CD4-positive, alpha-beta memory T cell (primary cell): ENCODE data around the gene EDDM13. TPM values are rescaled to one million over a fixed set of nuclear protein-coding genes. Genes with fewer than 3 reads are reported as not detected.
"Not testable (repeated sequence)": the region's sequence is repeated elsewhere in the genome, so short reads cannot be mapped to it uniquely, and the experiment has no call there.

Experiments used
- CTCF ChIA-PET: fragments of 350-600 bp; sonication (Branson Sonifier 250); formaldehyde crosslinking; loops from one replicate; lab custom pipeline; 2021; ENCODE audit warnings: inconsistent platforms; ENCODE audit not compliant: partially characterized antibody; lab: Charles Lee
- POLR2A ChIA-PET: fragments of 350-600 bp; sonication (Branson Sonifier 250); formaldehyde crosslinking; loops from one replicate; lab custom pipeline; 2021; ENCODE audit not compliant: partially characterized antibody; lab: Charles Lee
- DNase-seq, 5 donors: peaks; one replicate each; pipeline versions ENCODE4 v3.0.0 to v3.0.0-alpha.2; 2020 to 2022; ENCODE audit warnings: mixed read lengths in 1 of 5
- H3K27ac ChIP-seq: one replicate; pipeline ENCODE4 v1.7.0; 2013; ENCODE audit warnings: low read depth, low read length
- H3K27me3 ChIP-seq: 2 replicates; pipeline ENCODE4 v1.7.0; 2013; ENCODE audit warnings: mild to moderate bottlenecking, low read length, moderate library complexity; ENCODE audit not compliant: insufficient read depth
- H3K36me3 ChIP-seq: 2 replicates; pipeline ENCODE4 v1.7.0; 2013; ENCODE audit warnings: mild to moderate bottlenecking, low read length, moderate library complexity; ENCODE audit not compliant: insufficient read depth
- H3K4me1 ChIP-seq: 2 replicates; pipeline ENCODE4 v1.7.0; 2013; ENCODE audit warnings: mild to moderate bottlenecking, low read length, moderate library complexity; ENCODE audit not compliant: insufficient read depth
- H3K4me3 ChIP-seq, 2 donors: one replicate each; pipeline ENCODE4 v1.7.0; 2013; ENCODE audit warnings: low read length in 2 of 2, mild to moderate bottlenecking in 1 of 2
- H3K9me3 ChIP-seq, 2 donors: one replicate each; pipeline ENCODE4 v1.7.0; 2013; ENCODE audit warnings: low read length in 2 of 2, control low read depth in 1 of 2; ENCODE audit not compliant: control insufficient read depth in 1 of 2
- H3K27ac Mint-ChIP-seq, 7 donors: one replicate each; pipeline ENCODE4 v1.8.0; 2020 to 2021; ENCODE audit warnings: mixed read lengths in 7 of 7, mild to moderate bottlenecking in 6 of 7, inconsistent platforms in 3 of 7, moderate library complexity in 3 of 7
- H3K27me3 Mint-ChIP-seq, 2 donors: one replicate each; pipeline ENCODE4 v1.8.0; 2020 to 2021; ENCODE audit warnings: mixed read lengths in 2 of 2
- H3K36me3 Mint-ChIP-seq, 2 donors: one replicate each; pipeline ENCODE4 v1.8.0; 2020 to 2021; ENCODE audit warnings: mixed read lengths in 2 of 2, inconsistent platforms in 1 of 2, mild to moderate bottlenecking in 1 of 2
- H3K4me1 Mint-ChIP-seq, 4 donors: one replicate each; pipeline ENCODE4 v1.8.0; 2020 to 2021; ENCODE audit warnings: mixed read lengths in 4 of 4, mild to moderate bottlenecking in 1 of 4
- H3K4me3 Mint-ChIP-seq, 8 donors: one replicate each; pipeline ENCODE4 v1.8.0; 2020 to 2021; ENCODE audit warnings: mixed read lengths in 8 of 8, mild to moderate bottlenecking in 7 of 8, moderate library complexity in 6 of 8, inconsistent platforms in 3 of 8
- H3K9me3 Mint-ChIP-seq, 8 donors: one replicate each; pipeline ENCODE4 v1.8.0; 2020 to 2021; ENCODE audit warnings: mixed read lengths in 8 of 8, mild to moderate bottlenecking in 5 of 8, inconsistent platforms in 3 of 8, moderate library complexity in 1 of 8
- intact Hi-C: fragments of 100-400 bp; cut with micrococcal nuclease; formaldehyde crosslinking; loops from one replicate; pipeline ENCODE4 v1.15.1; 2023
- polyA plus RNA-seq, 2 donors: library from polyadenylated mRNA; unstranded; fragments of 300-500 nt; fragmentation: Illumina TruSeq; gene quantifications; one replicate each; pipeline ENCODE4 v1.2.3, GENCODE V29; 2021
- total RNA-seq, 2 experiments: library from RNA; stranded (reverse); gene quantifications; one replicate each; pipeline ENCODE4 v1.2.3, GENCODE V29; 2021

Gene EDDM13
- total and polyA plus RNA-seq, 4 experiments from 2014 or later, result 1.6 TPM; not detected in 3

GRCh38 chr19:56252699-56253422, 19.7 kb upstream of the EDDM13 start:
- Mint-ChIP-seq H3K4me3 (peak overlapping the region in 1 of 8 donors; percentile 67), H3K27ac (peak overlapping the region in 1 of 7 donors; percentile 49), H3K36me3 (no peaks in the 10 kb centered on the region), H3K4me1 (peaks cover 0 to 3% (median 0%) of the 10 kb centered on the region in 4 donors), H3K27me3 (peaks cover 0 to 2% of the 10 kb centered on the region in 2 donors), H3K9me3 (peaks cover 0 to 4% (median 0%) of the 10 kb centered on the region in 8 donors)
- Histone ChIP-seq H3K27me3 (no peaks in the 10 kb centered on the region), H3K4me1 (no peaks in the 10 kb centered on the region), H3K9me3 (no peaks in the 10 kb centered on the region), H3K36me3 (no peaks in the 10 kb centered on the region), H3K4me3 (no peak overlapping the region), H3K27ac (no peak overlapping the region)
- ChIA-PET POLR2A (interaction anchor here (1.5 kb wide), 1 partner anchor 81 kb away, joined by 3 read pairs; no protein-coding TSS in a partner anchor), CTCF (interaction anchor here (0.8 to 5.3 kb wide), 15 partner anchors 13 to 187 kb away, joined by 3 to 78 read pairs (median 5); no protein-coding TSS in a partner anchor)
- peak; percentile 50 to 69 (median 53) for DNase-seq
- intact Hi-C loops, result loop anchor here (1.0 to 5.0 kb wide), 3 partner anchors 80 to 186 kb away; no protein-coding TSS in a partner anchor

- Mint-ChIP-seq H3K4me3 (no peak overlapping the region), H3K4me1 (peaks cover 0 to 3% (median 0%) of the 10 kb centered on the region in 4 donors), H3K9me3 (peaks cover 0 to 4% (median 0%) of the 10 kb centered on the region in 8 donors), H3K36me3 (no peaks in the 10 kb centered on the region), H3K27me3 (peaks cover 0 to 2% of the 10 kb centered on the region in 2 donors), H3K27ac (peak overlapping the region in 1 of 7 donors; percentile 49)
- H3K36me3 ChIP-seq, result no peaks in the 10 kb centered on the region
- ChIA-PET POLR2A (interaction anchor here (1.5 kb wide), 1 partner anchor 80 kb away, joined by 3 read pairs; no protein-coding TSS in a partner anchor), CTCF (interaction anchor here (0.6 to 5.3 kb wide), 16 partner anchors 12 to 847 kb away, joined by 3 to 78 read pairs (median 4); partner anchors contain the start of gene EDDM13)
- H3K27me3 ChIP-seq, result no peaks in the 10 kb centered on the region
- DNase-seq, result peak in 4 of 5 donors; percentile 24 to 37 (median 34)
- H3K4me1 ChIP-seq, result no peaks in the 10 kb centered on the region
- no peaks in the 10 kb centered on the region for H3K9me3 ChIP-seq
- no peak overlapping the region for H3K27ac ChIP-seq
- H3K4me3 ChIP-seq, result no peak overlapping the region
- intact Hi-C loops, result loop anchor here (1.0 to 5.0 kb wide), 3 partner anchors 80 to 186 kb away; no protein-coding TSS in a partner anchor
Observed at GRCh38 chr19:56253737-56254136, 18.8 kb upstream of the EDDM13 start.

- Mint-ChIP-seq H3K36me3 (peaks cover 0 to 4% of the 10 kb centered on the region in 2 donors), H3K4me3 (no peak overlapping the region), H3K27ac (peak overlapping the region in 1 of 7 donors; percentile 7), H3K9me3 (no peaks in the 10 kb centered on the region), H3K27me3 (peaks cover 0 to 2% of the 10 kb centered on the region in 2 donors), H3K4me1 (peaks cover 0 to 3% (median 0%) of the 10 kb centered on the region in 4 donors)
- intact Hi-C loops, result no loop called here
- H3K27ac ChIP-seq, result no peak overlapping the region
- no peaks in the 10 kb centered on the region for H3K36me3 ChIP-seq
- ChIA-PET POLR2A (no interaction called here), CTCF (interaction anchor here (1.2 kb wide), 1 partner anchor 11 kb away, joined by 4 read pairs; no protein-coding TSS in a partner anchor)
- H3K4me3 ChIP-seq, result no peak overlapping the region
- no peaks in the 10 kb centered on the region for H3K27me3 ChIP-seq
- no peaks in the 10 kb centered on the region for H3K9me3 ChIP-seq
- no peaks in the 10 kb centered on the region for H3K4me1 ChIP-seq
- no peak for DNase-seq
Observed at GRCh38 chr19:56258272-56258671, 14.3 kb upstream of the EDDM13 start.

GRCh38 chr19:56261145-56261544, 11.4 kb upstream of the EDDM13 start:
- Histone ChIP-seq H3K9me3 (no peaks in the 10 kb centered on the region), H3K36me3 (no peaks in the 10 kb centered on the region), H3K27ac (no peak overlapping the region), H3K4me3 (no peak overlapping the region), H3K4me1 (no peaks in the 10 kb centered on the region), H3K27me3 (no peaks in the 10 kb centered on the region)
- no peaks in the 10 kb centered on the region for H3K4me1 Mint-ChIP-seq
- CTCF ChIA-PET, result interaction anchor here (0.9 to 1.4 kb wide), 2 partner anchors 10 to 11 kb away, joined by 3 read pairs; partner anchors contain the start of gene EDDM13
- H3K4me3 Mint-ChIP-seq, result no peak overlapping the region
- POLR2A ChIA-PET, result no interaction called here
- H3K36me3 Mint-ChIP-seq, result peaks cover 0 to 4% of the 10 kb centered on the region in 2 donors
- no peaks in the 10 kb centered on the region for H3K9me3 Mint-ChIP-seq
- DNase-seq, result no peak
- intact Hi-C loops, result no loop called here
- H3K27ac Mint-ChIP-seq, result no peak overlapping the region
- H3K27me3 Mint-ChIP-seq, result no peaks in the 10 kb centered on the region

- H3K27ac ChIP-seq, H3K36me3 Mint-ChIP-seq, H3K4me1 ChIP-seq, H3K4me1 Mint-ChIP-seq, H3K27me3 ChIP-seq, intact Hi-C loops, H3K4me3 Mint-ChIP-seq, H3K9me3 Mint-ChIP-seq, H3K4me3 ChIP-seq, H3K27ac Mint-ChIP-seq, H3K27me3 Mint-ChIP-seq, H3K36me3 ChIP-seq, POLR2A ChIA-PET, DNase-seq, H3K9me3 ChIP-seq: not testable (repeated sequence)
- CTCF ChIA-PET, result interaction anchor here (0.6 to 1.4 kb wide), 2 partner anchors 11 to 48 kb away, joined by 3 read pairs; no protein-coding TSS in a partner anchor
Observed at GRCh38 chr19:56261932-56262331, 10.6 kb upstream of the EDDM13 start.

GRCh38 chr19:56263319-56263718, 9.2 kb upstream of the EDDM13 start:
- Mint-ChIP-seq H3K27me3 (no peaks in the 10 kb centered on the region), H3K4me3 (no peak overlapping the region), H3K4me1 (no peaks in the 10 kb centered on the region), H3K36me3 (peaks cover 0 to 9% of the 10 kb centered on the region in 2 donors), H3K27ac (no peak overlapping the region), H3K9me3 (no peaks in the 10 kb centered on the region)
- Histone ChIP-seq H3K4me3 (no peak overlapping the region), H3K27ac (no peak overlapping the region), H3K27me3 (no peaks in the 10 kb centered on the region), H3K9me3 (no peaks in the 10 kb centered on the region), H3K4me1 (no peaks in the 10 kb centered on the region), H3K36me3 (no peaks in the 10 kb centered on the region)
- CTCF ChIA-PET, result interaction anchor here (5.9 kb wide), 1 partner anchor 11 kb away, joined by 27 read pairs; no protein-coding TSS in a partner anchor
- POLR2A ChIA-PET, result no interaction called here
- intact Hi-C loops, result no loop called here
- no peak for DNase-seq

- CTCF ChIA-PET, result interaction anchor here (5.9 kb wide), 1 partner anchor 13 kb away, joined by 27 read pairs; no protein-coding TSS in a partner anchor
- POLR2A ChIA-PET, result no interaction called here
- DNase-seq, result no peak
- H3K27me3 ChIP-seq, result no peaks in the 10 kb centered on the region
- H3K36me3 Mint-ChIP-seq, result peaks cover 0 to 12% of the 10 kb centered on the region in 2 donors
- no peaks in the 10 kb centered on the region for H3K36me3 ChIP-seq
- H3K27ac Mint-ChIP-seq, result no peak overlapping the region
- H3K9me3 ChIP-seq, result no peaks in the 10 kb centered on the region
- H3K27me3 Mint-ChIP-seq, result no peaks in the 10 kb centered on the region
- no peak overlapping the region for H3K4me3 Mint-ChIP-seq
- no peak overlapping the region for H3K27ac ChIP-seq
- H3K4me3 ChIP-seq, result no peak overlapping the region
- intact Hi-C loops, result no loop called here
- H3K4me1 Mint-ChIP-seq, result no peaks in the 10 kb centered on the region
- H3K4me1 ChIP-seq, result no peaks in the 10 kb centered on the region
- H3K9me3 Mint-ChIP-seq, result no peaks in the 10 kb centered on the region
Observed at GRCh38 chr19:56266051-56266450, 6.5 kb upstream of the EDDM13 start.
